Calu3 (cell line): Measurements from ENCODE around the gene ZFR. TPM values are rescaled to one million over a fixed set of nuclear protein-coding genes. Genes with fewer than 3 reads are reported as not detected.

Source experiments
- BruUV-seq: library from RNA; stranded (reverse); fragments of 400-500 nt; replicated peaks from 2 replicates; lab custom pipeline; 2021; lab: Mats Ljungman, UMichigan
- CTCF ChIA-PET: fragments of 300-600 bp; sonication (Branson Sonifier 250); formaldehyde crosslinking; loops from one replicate; lab custom pipeline; 2022; ENCODE audit warnings: antibody characterized with exemption; lab: Charles Lee
- DNase-seq: peaks from one replicate; pipeline ENCODE4 v3.0.0; 2022
- H3K27ac Mint-ChIP-seq: one replicate; pipeline ENCODE4 v1.8.0; 2022; ENCODE audit warnings: mixed read lengths; ENCODE audit not compliant: unreplicated experiment
- H3K27me3 Mint-ChIP-seq: one replicate; pipeline ENCODE4 v1.8.0; 2022; ENCODE audit warnings: mixed read lengths; ENCODE audit not compliant: unreplicated experiment
- H3K36me3 Mint-ChIP-seq: one replicate; pipeline ENCODE4 v1.8.0; 2022; ENCODE audit warnings: mild to moderate bottlenecking, moderate library complexity, mixed read lengths; ENCODE audit not compliant: insufficient read depth, unreplicated experiment
- H3K4me1 Mint-ChIP-seq: one replicate; pipeline ENCODE4 v1.8.0; 2022; ENCODE audit warnings: mild to moderate bottlenecking, low read depth, mixed read lengths; ENCODE audit not compliant: unreplicated experiment
- H3K4me3 Mint-ChIP-seq: one replicate; pipeline ENCODE4 v1.8.0; 2022; ENCODE audit warnings: mild to moderate bottlenecking, low read depth, moderate library complexity, mixed read lengths; ENCODE audit not compliant: unreplicated experiment
- H3K9me3 Mint-ChIP-seq: one replicate; pipeline ENCODE4 v1.8.0; 2022; ENCODE audit warnings: low read depth, mixed read lengths; ENCODE audit not compliant: unreplicated experiment
- CTCF ChIP-seq: fragments of 200-600 bp; IDR thresholded peaks from one replicate; pipeline ENCODE4 v1.8.0; 2022; ENCODE audit warnings: antibody characterized with exemption; ENCODE audit not compliant: unreplicated experiment
- intact Hi-C: fragments of 100-400 bp; cut with micrococcal nuclease; formaldehyde crosslinking; loops from one replicate; pipeline ENCODE4 v1.10.0; 2022; ENCODE audit not compliant: unreplicated experiment
- total RNA-seq: library from RNA; stranded (reverse); gene quantifications from 2 replicates; pipeline ENCODE4 v1.2.3, GENCODE V29; 2022

ZFR gene
- total RNA-seq, 1 experiment from 2014 or later, result 63.4 TPM

DNA sequence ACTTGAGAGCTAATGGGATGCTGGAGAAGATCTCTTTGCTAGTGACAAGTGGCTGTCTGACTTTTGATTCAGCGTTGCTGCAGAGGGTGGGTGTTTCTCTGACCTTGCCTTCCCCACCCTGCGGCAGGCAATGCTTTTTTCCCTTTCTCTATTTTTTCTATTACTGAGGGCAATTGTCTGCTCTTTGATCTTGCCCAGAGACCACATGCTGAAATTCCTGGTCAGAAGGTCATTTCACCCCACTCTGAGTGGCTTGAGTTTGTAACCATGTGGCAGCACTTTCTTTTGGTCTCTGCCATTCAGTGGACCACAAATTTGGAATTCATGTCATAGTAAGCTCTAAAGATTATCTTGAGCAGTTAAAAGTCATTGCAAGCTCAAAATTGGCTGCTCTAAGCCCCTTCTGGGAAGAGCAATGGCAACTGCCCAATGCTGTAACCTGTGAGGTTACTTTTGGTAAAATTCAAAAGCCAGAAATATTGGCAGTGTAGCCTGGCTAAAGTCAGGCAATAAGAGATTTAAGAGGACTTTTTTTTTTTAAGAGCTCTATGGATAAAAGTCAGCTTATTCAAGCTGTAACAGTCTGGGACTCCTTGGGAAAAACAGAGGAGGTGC, 101.4 kb downstream of the ZFR start:
- no peak for DNase-seq
- H3K27me3 Mint-ChIP-seq, result no peaks in the 10 kb centered on the region
- intact Hi-C loops, result no loop called here
- BruUV-seq, result no TSS peak
- H3K36me3 Mint-ChIP-seq, result peaks cover under 1% of the 10 kb centered on the region
- CTCF ChIA-PET, result interaction anchor here (1.2 kb wide), 1 partner anchor 12 kb away, joined by 3 read pairs; no protein-coding TSS in a partner anchor
- peaks cover 7% of the 10 kb centered on the region for H3K9me3 Mint-ChIP-seq
- TF ChIP-seq CTCF, result no peak
- H3K27ac Mint-ChIP-seq, result no peak overlapping the region
- H3K4me1 Mint-ChIP-seq, result no peaks in the 10 kb centered on the region
- H3K4me3 Mint-ChIP-seq, result no peak overlapping the region

DNA sequence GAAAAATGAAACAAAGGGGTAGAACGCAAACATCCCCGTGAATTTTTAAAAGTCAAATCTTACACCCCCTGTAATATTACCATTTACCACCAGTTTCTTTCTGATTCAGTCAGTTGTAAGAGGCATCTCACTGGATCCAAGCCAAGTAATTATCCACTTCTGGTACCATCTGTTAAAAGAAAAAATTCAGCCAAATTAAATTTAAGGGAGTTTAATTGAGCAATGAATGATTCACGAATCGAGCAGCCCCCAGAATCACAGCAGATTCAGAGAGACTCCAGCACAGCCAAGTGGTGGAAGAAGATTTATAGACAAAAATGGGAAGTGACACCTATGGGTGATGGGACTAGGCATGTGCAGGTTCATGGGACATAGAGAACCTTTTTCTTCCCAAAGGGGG, 101.9 kb downstream of the ZFR start:
- no TSS peak for BruUV-seq
- peaks cover 7% of the 10 kb centered on the region for H3K9me3 Mint-ChIP-seq
- DNase-seq, result no peak
- H3K36me3 Mint-ChIP-seq, result no peaks in the 10 kb centered on the region
- no peak overlapping the region for H3K4me3 Mint-ChIP-seq
- CTCF ChIA-PET, result interaction anchor here (1.2 kb wide), 1 partner anchor 12 kb away, joined by 3 read pairs; no protein-coding TSS in a partner anchor
- intact Hi-C loops, result no loop called here
- no peaks in the 10 kb centered on the region for H3K4me1 Mint-ChIP-seq
- no peak overlapping the region for H3K27ac Mint-ChIP-seq
- TF ChIP-seq CTCF, result no peak
- H3K27me3 Mint-ChIP-seq, result no peaks in the 10 kb centered on the region

DNA sequence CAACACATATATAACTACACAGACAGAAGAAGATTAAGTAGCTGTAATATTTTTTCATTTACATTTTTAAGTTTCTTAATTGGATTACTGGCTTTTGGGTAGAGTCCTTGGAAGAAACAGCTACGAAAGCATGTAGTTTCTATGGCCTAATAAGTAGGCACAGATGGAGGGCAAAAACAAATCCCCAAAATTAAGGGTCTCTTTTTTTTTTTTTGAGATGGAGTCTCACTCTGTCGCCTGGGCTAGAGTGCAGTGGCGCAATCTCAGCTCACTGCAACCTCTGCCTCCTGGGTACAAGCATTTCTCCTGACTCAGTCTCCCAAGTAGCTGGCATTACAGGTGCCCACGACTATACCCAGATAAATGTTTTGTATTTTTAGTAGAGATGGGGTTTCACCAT, 104.7 kb downstream of the ZFR start:
- intact Hi-C loops, result no loop called here
- TF ChIP-seq CTCF, result no peak
- DNase-seq, result no peak
- no peaks in the 10 kb centered on the region for H3K36me3 Mint-ChIP-seq
- no peaks in the 10 kb centered on the region for H3K4me1 Mint-ChIP-seq
- no peaks in the 10 kb centered on the region for H3K27me3 Mint-ChIP-seq
- no peak overlapping the region for H3K27ac Mint-ChIP-seq
- BruUV-seq, result no TSS peak
- no peak overlapping the region for H3K4me3 Mint-ChIP-seq
- CTCF ChIA-PET, result interaction anchor here (0.6 kb wide), 1 partner anchor 8 kb away, joined by 3 read pairs; no protein-coding TSS in a partner anchor
- peaks cover 10% of the 10 kb centered on the region for H3K9me3 Mint-ChIP-seq

- Mint-ChIP-seq H3K27ac (no peak overlapping the region), H3K27me3 (no peaks in the 10 kb centered on the region), H3K4me1 (no peaks in the 10 kb centered on the region), H3K36me3 (no peaks in the 10 kb centered on the region), H3K4me3 (no peak overlapping the region), H3K9me3 (peaks cover 10% of the 10 kb centered on the region)
- no TSS peak for BruUV-seq
- DNase-seq, result no peak
- TF ChIP-seq CTCF, result no peak
- intact Hi-C loops, result no loop called here
- CTCF ChIA-PET, result no interaction called here
These were observed 105.3 kb downstream of the ZFR start for GRCh38 chr5:32339198-32339597.
